GM19351 (cell line): ENCODE data around the gene SNRPF.
"Not testable (repeated sequence)": the region's sequence is repeated elsewhere in the genome, so short reads cannot be mapped to it uniquely, and the experiment has no call there.

Source experiments
- ATAC-seq: cut with Tn5 transposase; IDR thresholded peaks from one replicate; pipeline ENCODE4 v1.9.1; 2021; ENCODE audit warnings: mild to moderate bottlenecking, moderate library complexity; ENCODE audit not compliant: unreplicated experiment

Gene SNRPF

GRCh38 chr12:95858451-95859343, at the start of gene SNRPF:
Gene SNRPF (plus strand): TSS chr12:95858952. CDS start chr12:95859074, 122 bp downstream.
- peak; percentile 100 for ATAC-seq

GRCh38 chr12:95809000-95809680, 49.6 kb upstream of the SNRPF start:
- ATAC-seq, result no peak

- no peak for ATAC-seq
Measured at GRCh38 chr12:95810411-95810810, 48.3 kb upstream of the SNRPF start.

- not testable (repeated sequence) for ATAC-seq
Measured at GRCh38 chr12:95812155-95812554, 46.6 kb upstream of the SNRPF start.

- ATAC-seq, result no peak
Measured at GRCh38 chr12:95815632-95816212, 43.0 kb upstream of the SNRPF start.

GRCh38 chr12:95820096-95820703, 38.6 kb upstream of the SNRPF start:
- no peak for ATAC-seq

GRCh38 chr12:95829395-95829794, 29.4 kb upstream of the SNRPF start:
- ATAC-seq, result no peak

- no peak for ATAC-seq
Measured at GRCh38 chr12:95830335-95831089, 28.2 kb upstream of the SNRPF start.

- no peak for ATAC-seq
Measured at GRCh38 chr12:95834572-95834971, 24.2 kb upstream of the SNRPF start.

- ATAC-seq, result no peak
Measured at GRCh38 chr12:95836185-95836609, 22.6 kb upstream of the SNRPF start.

GRCh38 chr12:95836630-95837239, 22.0 kb upstream of the SNRPF start:
- ATAC-seq, result no peak

GRCh38 chr12:95837240-95838038, 21.3 kb upstream of the SNRPF start:
- ATAC-seq, result no peak

GRCh38 chr12:95838125-95838524, 20.6 kb upstream of the SNRPF start:
- no peak for ATAC-seq

- ATAC-seq, result not testable (repeated sequence)
Measured at GRCh38 chr12:95842426-95842825, 16.3 kb upstream of the SNRPF start.

- ATAC-seq, result no peak
Measured at GRCh38 chr12:95848575-95849388, 10.0 kb upstream of the SNRPF start.

- ATAC-seq, result no peak
Measured at GRCh38 chr12:95851606-95852005, 7.1 kb upstream of the SNRPF start.

GRCh38 chr12:95852133-95852532, 6.6 kb upstream of the SNRPF start:
- no peak for ATAC-seq

GRCh38 chr12:95857156-95857555, 1.6 kb upstream of the SNRPF start:
- no peak for ATAC-seq
